ENCODE measurements around the gene PHACTR3. TPM values are rescaled to one million over a fixed set of nuclear protein-coding genes. Genes with fewer than 3 reads are reported as not detected.

PHACTR3 gene
- total RNA-seq, 1 experiment from 2014 or later: not detected

GRCh38 chr20:59559863-59560262, 44.5 kb upstream of the PHACTR3 start:
- no peaks in the 10 kb centered on the region for H3K79me2 ChIP-seq (ENCODE audit: insufficient read depth, low read length)
- H3K14ac ChIP-seq (ENCODE audit: insufficient read depth, low read length): no peak overlapping the region
- no CpG with 5 or more reads among the region's 7 CpGs for WGBS (ENCODE audit: extremely low coverage, insufficient read length, low lambda C conversion rate)
- H2AFZ ChIP-seq (ENCODE audit: low read length): no peak overlapping the region
- no peak overlapping the region for H3T11ph ChIP-seq (ENCODE audit: low read length)
- H2BK15ac ChIP-seq (ENCODE audit: low read depth, low read length): no peak overlapping the region
- H4K91ac ChIP-seq (ENCODE audit: insufficient read length, low read depth, low read length): no peak overlapping the region
- no peak overlapping the region for H3K18ac ChIP-seq (ENCODE audit: insufficient read length, low read depth, low read length)
- H2BK12ac ChIP-seq (ENCODE audit: insufficient read length, low read depth, low read length): no peak overlapping the region
- H4K5ac ChIP-seq (ENCODE audit: insufficient read length, low read depth, low read length): no peak overlapping the region
- Mint-ChIP-seq H3K9me3 (peaks cover 0 to 54% of the 10 kb centered on the region in 2 experiments; a peak in 3 of 5 replicates), H3K27ac (no peak overlapping the region), H3K4me1 (peaks cover 3 to 10% of the 10 kb centered on the region in 2 experiments; a peak in 2 of 4 replicates), H3K4me3 (peak overlapping the region in 1 of 2 experiments; percentile 30; a peak in 1 of 5 replicates), H3K36me3 (ENCODE audit: insufficient read depth in 1 of 3, low read depth in 3 of 3) (peaks cover 0 to 4% (median 0%) of the 10 kb centered on the region in 3 experiments; a peak in 2 of 7 replicates), H3K27me3 (ENCODE audit: low read depth) (peaks cover 16% of the 10 kb centered on the region)
- H2BK120ac ChIP-seq (ENCODE audit: low read depth, low read length, poor library complexity, severe bottlenecking): no peak overlapping the region
- no peak for TF ChIP-seq CTCF (conservative IDR thresholded peaks at IDR 0.05)
- H3K56ac ChIP-seq (ENCODE audit: insufficient read length, low read depth, low read length): no peak overlapping the region
- H3K23ac ChIP-seq (ENCODE audit: insufficient read length, low read depth, low read length): no peak overlapping the region
- no peak overlapping the region for H3K4ac ChIP-seq (ENCODE audit: low read depth, low read length)
- H3K27me3 ChIP-seq (ENCODE audit: insufficient read depth, low read length): no peaks in the 10 kb centered on the region; the same call in 1 of the 2 replicates
- H3K9ac ChIP-seq (ENCODE audit: extremely low read depth, insufficient read length, low read length): no peak overlapping the region
- H3K27ac ChIP-seq (ENCODE audit: insufficient read length, low read depth, low read length): no peak overlapping the region
- no peak overlapping the region for H2BK20ac ChIP-seq (ENCODE audit: low read depth, low read length, poor library complexity, severe bottlenecking)
- H4K8ac ChIP-seq (replicated peaks; ENCODE audit: insufficient read length, low read depth, low read length): no peak overlapping the region
- no peaks in the 10 kb centered on the region for H4K20me1 ChIP-seq (ENCODE audit: control insufficient read depth, insufficient read depth, insufficient read length)
- H2AK5ac ChIP-seq (ENCODE audit: insufficient read length, low read length): no peak overlapping the region
- no peaks in the 10 kb centered on the region for H3K4me1 ChIP-seq (ENCODE audit: insufficient read depth, low read length)
- H3K23me2 ChIP-seq (ENCODE audit: insufficient read length, low read depth, low read length, poor library complexity, severe bottlenecking): no peaks in the 10 kb centered on the region
- DNase-seq: no peak
- H3K4me2 ChIP-seq (ENCODE audit: insufficient read depth, insufficient read length, low read length): no peak overlapping the region
- H2BK5ac ChIP-seq (ENCODE audit: insufficient read length, low read length): no peak overlapping the region
- no peaks in the 10 kb centered on the region for H3K79me1 ChIP-seq (ENCODE audit: insufficient read depth, low read depth, low read length, poor library complexity, severe bottlenecking)
- H3K9me3 ChIP-seq (ENCODE audit: control insufficient read depth, low read depth, low read length): no peaks in the 10 kb centered on the region

All from H9 (cell line).